ENCODE results near the gene CTPS2.
"Not testable (repeated sequence)": the region's sequence is repeated elsewhere in the genome, so short reads cannot be mapped to it uniquely, and the experiment has no call there.

The CTPS2 gene, protein sequence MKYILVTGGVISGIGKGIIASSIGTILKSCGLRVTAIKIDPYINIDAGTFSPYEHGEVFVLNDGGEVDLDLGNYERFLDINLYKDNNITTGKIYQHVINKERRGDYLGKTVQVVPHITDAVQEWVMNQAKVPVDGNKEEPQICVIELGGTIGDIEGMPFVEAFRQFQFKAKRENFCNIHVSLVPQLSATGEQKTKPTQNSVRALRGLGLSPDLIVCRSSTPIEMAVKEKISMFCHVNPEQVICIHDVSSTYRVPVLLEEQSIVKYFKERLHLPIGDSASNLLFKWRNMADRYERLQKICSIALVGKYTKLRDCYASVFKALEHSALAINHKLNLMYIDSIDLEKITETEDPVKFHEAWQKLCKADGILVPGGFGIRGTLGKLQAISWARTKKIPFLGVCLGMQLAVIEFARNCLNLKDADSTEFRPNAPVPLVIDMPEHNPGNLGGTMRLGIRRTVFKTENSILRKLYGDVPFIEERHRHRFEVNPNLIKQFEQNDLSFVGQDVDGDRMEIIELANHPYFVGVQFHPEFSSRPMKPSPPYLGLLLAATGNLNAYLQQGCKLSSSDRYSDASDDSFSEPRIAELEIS

GRCh38 chrX:16712548-16713155 lies at the start of gene CTPS2:
Gene CTPS2 (minus strand): TSS chrX:16712669. CDS start chrX:16702902, 9,767 bp downstream.
- DNase-seq (ENCODE audit: low read depth in 1 of 2, low spot score in 1 of 2), result peak; percentile 82 to 84
- in situ Hi-C loops (cut with HindIII; ENCODE audit: low pct_unique_long_range_greater_than_20kb, low sequenced_read_pairs), result no loop called here
- no peak for TF ChIP-seq JUND (IDR thresholded peaks at IDR 0.05; ENCODE audit: low read depth)

DNA sequence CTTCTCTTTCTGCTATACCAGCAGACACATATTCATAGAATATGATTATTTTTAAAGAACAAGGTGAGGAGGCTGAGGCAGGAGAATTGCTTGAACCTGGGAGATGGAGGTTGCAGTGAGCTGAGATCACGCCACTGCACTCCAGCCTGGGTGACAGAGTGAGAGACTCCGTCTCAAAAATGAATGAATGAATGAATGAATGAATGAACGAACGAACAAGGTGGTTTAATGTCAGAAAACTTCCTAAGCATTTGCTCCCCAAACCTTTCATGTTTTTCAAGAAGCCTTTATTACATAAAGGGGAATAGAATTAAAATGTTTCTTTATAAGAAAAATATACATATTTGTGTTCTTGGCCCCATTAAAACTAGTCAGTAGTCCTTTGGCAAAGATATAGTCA lies 49.0 kb upstream of the CTPS2 start:
- in situ Hi-C loops (cut with HindIII; ENCODE audit: low pct_unique_long_range_greater_than_20kb, low sequenced_read_pairs); DNase-seq (ENCODE audit: low read depth in 1 of 2, low spot score in 1 of 2): not testable (repeated sequence)

DNA sequence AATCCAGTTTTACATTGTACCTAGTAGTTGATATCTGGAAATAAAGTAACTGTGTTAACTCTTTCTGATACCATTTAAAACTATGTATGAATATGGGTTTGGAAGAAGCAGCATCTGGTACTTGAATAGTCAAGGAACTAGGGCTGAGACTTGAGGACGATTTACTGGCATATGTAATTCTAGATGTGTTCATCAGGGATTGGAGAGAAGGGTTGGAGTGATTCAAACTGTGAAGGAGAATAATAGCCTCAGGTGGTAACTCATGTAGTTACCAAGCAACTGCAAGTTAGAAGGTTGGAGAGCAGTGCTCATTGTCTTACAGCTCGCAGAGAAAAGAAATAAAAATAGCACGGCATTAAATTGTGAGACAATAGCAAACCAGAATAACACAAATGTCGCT lies 44.3 kb upstream of the CTPS2 start:
- DNase-seq (ENCODE audit: low read depth in 1 of 2, low spot score in 1 of 2), result no peak
- no peak for TF ChIP-seq JUND (IDR thresholded peaks at IDR 0.05; ENCODE audit: low read depth)
- in situ Hi-C loops (cut with HindIII; ENCODE audit: low pct_unique_long_range_greater_than_20kb, low sequenced_read_pairs), result no loop called here

DNA sequence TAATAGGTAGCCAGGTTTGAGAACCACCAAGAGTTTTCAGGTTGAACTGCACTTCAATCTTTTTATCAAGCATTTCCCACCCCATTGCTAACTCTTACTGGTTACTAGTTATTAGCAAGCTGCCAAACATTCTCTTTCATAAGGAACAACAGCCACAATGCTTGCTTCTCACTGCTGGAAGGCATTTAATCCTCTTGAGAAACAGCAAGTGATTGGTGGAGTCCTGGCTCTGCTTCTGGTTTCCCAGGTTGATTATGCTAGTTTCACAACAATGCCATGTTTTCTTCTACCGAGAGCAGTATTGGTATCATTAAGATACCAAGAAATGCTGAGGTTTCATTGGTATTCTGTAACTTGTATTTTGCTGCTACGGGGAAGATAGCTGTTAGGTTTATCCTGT lies 41.5 kb upstream of the CTPS2 start:
- in situ Hi-C loops (cut with HindIII; ENCODE audit: low pct_unique_long_range_greater_than_20kb, low sequenced_read_pairs), result no loop called here
- no peak for DNase-seq (ENCODE audit: low read depth in 1 of 2, low spot score in 1 of 2)
- no peak for TF ChIP-seq JUND (IDR thresholded peaks at IDR 0.05; ENCODE audit: low read depth)

GRCh38 chrX:16750136-16750535 lies 37.7 kb upstream of the CTPS2 start:
- in situ Hi-C loops (cut with HindIII; ENCODE audit: low pct_unique_long_range_greater_than_20kb, low sequenced_read_pairs), result no loop called here
- DNase-seq (ENCODE audit: low read depth in 1 of 2, low spot score in 1 of 2), result no peak
- no peak for TF ChIP-seq JUND (IDR thresholded peaks at IDR 0.05; ENCODE audit: low read depth)

DNA sequence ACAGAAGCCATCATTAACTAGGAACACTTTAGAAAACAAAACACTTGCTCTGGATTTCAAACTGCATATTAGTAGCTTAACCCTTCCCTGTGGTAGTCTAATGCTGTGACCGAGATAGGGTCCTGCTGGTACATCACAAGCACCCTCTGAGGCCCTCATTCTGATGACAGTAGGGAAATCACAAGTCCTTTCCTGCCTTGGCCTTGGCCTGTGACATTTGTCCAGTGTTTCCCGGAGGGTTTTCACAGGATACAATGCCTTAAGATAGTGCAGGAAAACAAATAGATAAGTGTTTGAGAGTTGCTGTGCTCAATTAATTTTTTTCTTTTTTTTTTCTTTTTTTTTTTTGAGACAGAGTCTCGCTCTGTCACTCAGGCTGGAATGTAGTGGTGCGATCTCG lies 36.0 kb upstream of the CTPS2 start:
- in situ Hi-C loops (cut with HindIII; ENCODE audit: low pct_unique_long_range_greater_than_20kb, low sequenced_read_pairs), result no loop called here
- DNase-seq (ENCODE audit: low read depth in 1 of 2, low spot score in 1 of 2), result no peak

GRCh38 chrX:16745659-16746058 lies 33.2 kb upstream of the CTPS2 start:
- TF ChIP-seq JUND (IDR thresholded peaks at IDR 0.05; ENCODE audit: low read depth), result no peak
- in situ Hi-C loops (cut with HindIII; ENCODE audit: low pct_unique_long_range_greater_than_20kb, low sequenced_read_pairs), result no loop called here
- peak in 1 of 2 experiments; percentile 54 for DNase-seq (ENCODE audit: low read depth in 1 of 2, low spot score in 1 of 2)

More for the DNA sequence above, 36.0 kb upstream of the CTPS2 start:
- TF ChIP-seq JUND (IDR thresholded peaks at IDR 0.05; ENCODE audit: low read depth), result no peak

- TF ChIP-seq JUND (IDR thresholded peaks at IDR 0.05; ENCODE audit: low read depth), result no peak
- in situ Hi-C loops (cut with HindIII; ENCODE audit: low pct_unique_long_range_greater_than_20kb, low sequenced_read_pairs), result no loop called here
- no peak for DNase-seq (ENCODE audit: low read depth in 1 of 2, low spot score in 1 of 2)
These were observed 32.6 kb upstream of the CTPS2 start for GRCh38 chrX:16745102-16745501.

GRCh38 chrX:16743604-16744325 lies 31.3 kb upstream of the CTPS2 start:
- DNase-seq (ENCODE audit: low read depth in 1 of 2, low spot score in 1 of 2), result peak in 1 of 2 experiments; percentile 56
- in situ Hi-C loops (cut with HindIII; ENCODE audit: low pct_unique_long_range_greater_than_20kb, low sequenced_read_pairs), result no loop called here
- no peak for TF ChIP-seq JUND (IDR thresholded peaks at IDR 0.05; ENCODE audit: low read depth)

- TF ChIP-seq JUND (IDR thresholded peaks at IDR 0.05; ENCODE audit: low read depth), result no peak
- peak; percentile 26 to 90 for DNase-seq (ENCODE audit: low read depth in 1 of 2, low spot score in 1 of 2)
- in situ Hi-C loops (cut with HindIII; ENCODE audit: low pct_unique_long_range_greater_than_20kb, low sequenced_read_pairs), result no loop called here
These were observed 27.1 kb upstream of the CTPS2 start for GRCh38 chrX:16739574-16739973.

GRCh38 chrX:16737024-16737423 lies 24.6 kb upstream of the CTPS2 start:
- TF ChIP-seq JUND (IDR thresholded peaks at IDR 0.05; ENCODE audit: low read depth), result no peak
- DNase-seq (ENCODE audit: low read depth in 1 of 2, low spot score in 1 of 2), result no peak
- in situ Hi-C loops (cut with HindIII; ENCODE audit: low pct_unique_long_range_greater_than_20kb, low sequenced_read_pairs), result no loop called here

DNA sequence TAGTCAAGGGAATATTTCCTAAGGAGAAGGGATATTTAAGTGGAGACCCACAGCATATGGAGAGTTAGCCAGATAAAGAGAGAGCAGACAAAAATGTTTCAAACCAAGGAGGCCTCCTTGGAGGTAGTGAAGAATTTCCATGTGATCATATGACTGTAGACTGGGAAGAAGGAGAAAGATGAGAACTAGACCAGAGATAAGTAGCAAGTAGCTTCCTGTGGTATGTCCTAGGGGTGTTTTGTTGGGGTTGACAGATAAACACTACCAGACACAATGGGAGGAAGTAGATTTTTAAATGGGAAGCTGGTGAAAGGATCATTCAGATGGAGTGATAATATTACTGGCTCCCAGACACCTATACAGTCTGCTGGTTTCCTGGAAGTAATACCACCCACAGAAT lies 20.5 kb upstream of the CTPS2 start:
- TF ChIP-seq JUND (IDR thresholded peaks at IDR 0.05; ENCODE audit: low read depth), result no peak
- in situ Hi-C loops (cut with HindIII; ENCODE audit: low pct_unique_long_range_greater_than_20kb, low sequenced_read_pairs), result no loop called here
- no peak for DNase-seq (ENCODE audit: low read depth in 1 of 2, low spot score in 1 of 2)

DNA sequence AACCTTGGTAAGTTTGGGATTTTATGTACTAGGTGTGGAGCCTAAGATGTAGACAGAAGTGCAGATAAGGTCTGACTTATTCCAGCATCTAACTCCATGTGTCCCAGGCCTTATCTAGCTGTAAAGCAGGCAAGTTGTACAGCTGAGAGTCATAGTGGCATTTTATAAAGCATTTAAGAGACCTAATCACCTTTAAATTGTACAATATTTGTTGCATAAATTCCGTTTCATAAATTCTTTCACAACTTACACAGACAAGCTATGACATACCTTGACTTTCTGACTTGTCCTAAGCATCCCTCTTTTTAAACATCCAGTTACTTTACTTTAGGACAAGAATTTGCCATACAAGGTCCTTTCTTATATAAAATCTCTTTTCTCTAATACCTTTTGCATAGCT lies 18.0 kb upstream of the CTPS2 start:
- DNase-seq (ENCODE audit: low read depth in 1 of 2, low spot score in 1 of 2), result no peak
- no peak for TF ChIP-seq JUND (IDR thresholded peaks at IDR 0.05; ENCODE audit: low read depth)
- in situ Hi-C loops (cut with HindIII; ENCODE audit: low pct_unique_long_range_greater_than_20kb, low sequenced_read_pairs), result no loop called here
